Parathyroid adenoma (tissue), 2 donors: Measurements from ENCODE around the gene PINLYP.

Experiments
- H2AFZ ChIP-seq: fragments of 300-600 bp; sonication (generic); one replicate; pipeline ENCODE4 v1.7.0; 2017; ENCODE audit warnings: antibody characterized with exemption, mild to moderate bottlenecking
- H3K27ac ChIP-seq: fragments of 300-600 bp; sonication (generic); one replicate; pipeline ENCODE4 v1.7.0; 2017
- H3K27me3 ChIP-seq: fragments of 300-600 bp; sonication (generic); one replicate; pipeline ENCODE4 v1.7.0; 2017; ENCODE audit warnings: low read length; ENCODE audit not compliant: control insufficient read depth, insufficient read depth
- H3K36me3 ChIP-seq: fragments of 300-600 bp; sonication (generic); one replicate; pipeline ENCODE4 v1.7.0; 2017; ENCODE audit warnings: low read length; ENCODE audit not compliant: control insufficient read depth, insufficient read depth
- H3K4me1 ChIP-seq: fragments of 300-600 bp; sonication (generic); one replicate; pipeline ENCODE4 v1.7.0; 2017; ENCODE audit warnings: control low read depth
- H3K4me2 ChIP-seq: fragments of 300-600 bp; sonication (generic); one replicate; pipeline ENCODE4 v1.7.0; 2017; ENCODE audit warnings: low read length
- H3K4me3 ChIP-seq: fragments of 300-600 bp; sonication (generic); one replicate; pipeline ENCODE4 v1.7.0; 2017; ENCODE audit warnings: low read depth, low read length
- H3K79me2 ChIP-seq: fragments of 300-600 bp; sonication (generic); one replicate; pipeline ENCODE4 v1.7.0; 2017; ENCODE audit warnings: control low read depth
- H3K9ac ChIP-seq: fragments of 300-600 bp; sonication (generic); one replicate; pipeline ENCODE4 v1.7.0; 2017; ENCODE audit warnings: mild to moderate bottlenecking
- H3K9me3 ChIP-seq: fragments of 300-600 bp; sonication (generic); one replicate; pipeline ENCODE4 v1.7.0; 2017; ENCODE audit warnings: low read length; ENCODE audit not compliant: control insufficient read depth
- CTCF ChIP-seq: fragments of 300-600 bp; sonication (generic); IDR thresholded peaks from one replicate; pipeline ENCODE4 v1.7.0; 2017; ENCODE audit warnings: antibody characterized with exemption, mild to moderate bottlenecking
- donor health status: primary hyperparathyroidism.

PINLYP gene

GRCh38 chr19:43532571-43532961 lies 43.0 kb upstream of the PINLYP start:
- Histone ChIP-seq H3K9ac (no peak overlapping the region), H3K36me3 (no peaks in the 10 kb centered on the region), H2AFZ (peak overlapping the region; percentile 90), H3K9me3 (no peaks in the 10 kb centered on the region), H3K4me2 (peak overlapping the region; percentile 91), H3K79me2 (no peaks in the 10 kb centered on the region), H3K27me3 (no peaks in the 10 kb centered on the region), H3K4me1 (peaks cover 16% of the 10 kb centered on the region), H3K4me3 (peak overlapping the region; percentile 60), H3K27ac (peak overlapping the region; percentile 92)
- no peak for TF ChIP-seq CTCF

GRCh38 chr19:43532962-43533545 lies 42.5 kb upstream of the PINLYP start, which contains the start of gene ZNF575:
TSS of gene ZNF575 (plus strand) at chr19:43533188. CDS start at chr19:43534423, 1,235 bp downstream.
- Histone ChIP-seq H3K36me3 (no peaks in the 10 kb centered on the region), H3K4me2 (peak within 1 kb of the TSS; percentile 91), H3K4me3 (peak within 1 kb of the TSS; percentile 60), H3K79me2 (no peaks in the 10 kb centered on the region), H3K9me3 (no peaks in the 10 kb centered on the region), H3K27ac (peak within 1 kb of the TSS; percentile 92), H3K27me3 (no peaks in the 10 kb centered on the region), H3K4me1 (peaks cover 16% of the 10 kb centered on the region), H3K9ac (no peak within 1 kb of the TSS), H2AFZ (peak within 1 kb of the TSS; percentile 90)
- no peak for TF ChIP-seq CTCF

- H3K27me3 ChIP-seq = no peaks in the 10 kb centered on the region
- peak overlapping the region; percentile 90 for H2AFZ ChIP-seq
- no peak overlapping the region for H3K9ac ChIP-seq
- H3K4me2 ChIP-seq = peak overlapping the region; percentile 91
- TF ChIP-seq CTCF = no peak
- H3K9me3 ChIP-seq = no peaks in the 10 kb centered on the region
- H3K4me3 ChIP-seq = peak overlapping the region; percentile 60
- no peaks in the 10 kb centered on the region for H3K36me3 ChIP-seq
- peak overlapping the region; percentile 92 for H3K27ac ChIP-seq
- no peaks in the 10 kb centered on the region for H3K79me2 ChIP-seq
- H3K4me1 ChIP-seq = peaks cover 16% of the 10 kb centered on the region
These were observed 41.9 kb upstream of the PINLYP start for GRCh38 chr19:43533546-43534304.

- peak overlapping the region; percentile 60 for H3K4me3 ChIP-seq
- no peak for TF ChIP-seq CTCF
- peak overlapping the region; percentile 92 for H3K27ac ChIP-seq
- H3K9ac ChIP-seq = no peak overlapping the region
- peak overlapping the region; percentile 91 for H3K4me2 ChIP-seq
- no peaks in the 10 kb centered on the region for H3K79me2 ChIP-seq
- no peaks in the 10 kb centered on the region for H3K36me3 ChIP-seq
- peaks cover 16% of the 10 kb centered on the region for H3K4me1 ChIP-seq
- H3K27me3 ChIP-seq = no peaks in the 10 kb centered on the region
- H3K9me3 ChIP-seq = no peaks in the 10 kb centered on the region
- peak overlapping the region; percentile 90 for H2AFZ ChIP-seq
These were observed 41.2 kb upstream of the PINLYP start for GRCh38 chr19:43534305-43534815.
